Testis (tissue), 3 donors: ENCODE results near the gene MAP1LC3A. TPM values are rescaled to one million over a fixed set of nuclear protein-coding genes. Genes with fewer than 3 reads are reported as not detected.

Experiments used
- DNase-seq: peaks from one replicate; pipeline ENCODE4 v3.0.0-alpha.2; 2019
- H3K27ac ChIP-seq, 2 donors: fragments of 200-600 bp; sonication (generic); one replicate each; pipeline ENCODE4 v1.5.1; 2019
- H3K27me3 ChIP-seq: fragments of 200-600 bp; sonication (generic); one replicate; pipeline ENCODE4 v1.5.1; 2019
- H3K36me3 ChIP-seq: fragments of 200-600 bp; sonication (generic); one replicate; pipeline ENCODE4 v1.5.1; 2017; ENCODE audit warnings: low read depth; ENCODE audit errors: missing control alignments
- H3K4me1 ChIP-seq: fragments of 200-600 bp; sonication (generic); one replicate; pipeline ENCODE4 v1.5.1; 2019
- H3K4me3 ChIP-seq, 2 donors: fragments of 200-600 bp; sonication (generic); one replicate each; pipeline ENCODE4 v1.5.1; 2017 to 2019
- H3K9me3 ChIP-seq: fragments of 200-600 bp; sonication (generic); one replicate; pipeline ENCODE4 v1.5.1; 2017
- CTCF ChIP-seq, 3 experiments: fragments of 450-650 bp in 2 of 3; fragments of 200-600 bp in 1 of 3; sonication (generic) in 1 of 3; IDR thresholded peaks; one replicate each; pipeline ENCODE4 v1.5.1; 2016 to 2019; ENCODE audit warnings: antibody characterized with exemption in 3 of 3, mild to moderate bottlenecking in 2 of 3, moderate library complexity in 1 of 3
- POLR2A ChIP-seq: fragments of 450-650 bp; IDR thresholded peaks from one replicate; pipeline ENCODE4 v1.6.1; 2017; ENCODE audit warnings: antibody characterized with exemption, mild to moderate bottlenecking, moderate library complexity
- WGBS, 2 donors: methylation state at CpG; one replicate each; pipeline ENCODE4 v1.1.5; 2018; 5-methylcytosine and 5-hydroxymethylcytosine counted together
- intact Hi-C: fragments of 100-400 bp; cut with DNase I; formaldehyde crosslinking; loops from one replicate; pipeline ENCODE4 v1.15.1; 2023; ENCODE audit warnings: low total_unique reads
- polyA plus RNA-seq: library from polyadenylated mRNA; stranded (reverse); fragments of 350-450 nt; fragmentation: Illumina TruSeq; extraction: RNeasy Lipid Tissue Mini Kit (QIAGEN cat#74804); gene quantifications from one replicate; pipeline ENCODE4 v1.2.3, GENCODE V29; 2014; ENCODE audit warnings: low read depth, low replicate concordance; ENCODE audit not compliant: insufficient read depth
- total RNA-seq, 2 donors: library from RNA; depleted of rRNA; stranded (reverse); fragments of >200 nt; gene quantifications; one replicate each; pipeline ENCODE4 v1.2.3, GENCODE V29; 2016

Gene MAP1LC3A
- total and polyA plus RNA-seq, 3 donors from 2014 or later, result 62.9 to 104 (median 100.0) TPM

- 87 to 92% methylated on average over 13 of the region's 13 CpGs for WGBS, 2 donors
- intact Hi-C loops, result no loop called here
Measured at GRCh38 chr20:34549929-34550305, 8.6 kb upstream of the MAP1LC3A start.

GRCh38 chr20:34552569-34552968, 5.9 kb upstream of the MAP1LC3A start:
- 90% methylated on average over 6 of the region's 6 CpGs for WGBS, 2 donors

More at GRCh38 chr20:34549929-34550305, 8.6 kb upstream of the MAP1LC3A start:
- H3K4me1 ChIP-seq, result peaks cover 4% of the 10 kb centered on the region
- H3K27ac ChIP-seq, result no peak overlapping the region
- TF ChIP-seq POLR2A (no peak), CTCF (IDR thresholded peaks at IDR 0.05) (no peak)
- no peaks in the 10 kb centered on the region for H3K27me3 ChIP-seq
- no peaks in the 10 kb centered on the region for H3K36me3 ChIP-seq
- no peaks in the 10 kb centered on the region for H3K9me3 ChIP-seq
- no peak overlapping the region for H3K4me3 ChIP-seq
- DNase-seq, result no peak

GRCh38 chr20:34553366-34553867, 5.1 kb upstream of the MAP1LC3A start:
- Histone ChIP-seq H3K4me3 (no peak overlapping the region), H3K27ac (no peak overlapping the region), H3K4me1 (peaks cover 4% of the 10 kb centered on the region), H3K27me3 (no peaks in the 10 kb centered on the region), H3K36me3 (no peaks in the 10 kb centered on the region), H3K9me3 (no peaks in the 10 kb centered on the region)
- intact Hi-C loops, result no loop called here
- 44 to 51% methylated on average over 4 of the region's 4 CpGs for WGBS, 2 donors
- TF ChIP-seq CTCF (IDR thresholded peaks at IDR 0.05), result no peak
- no peak for TF ChIP-seq POLR2A
- DNase-seq, result no peak

More at GRCh38 chr20:34552569-34552968, 5.9 kb upstream of the MAP1LC3A start:
- no peaks in the 10 kb centered on the region for H3K9me3 ChIP-seq
- no peak overlapping the region for H3K4me3 ChIP-seq
- H3K27ac ChIP-seq, result no peak overlapping the region
- intact Hi-C loops, result no loop called here
- H3K36me3 ChIP-seq, result no peaks in the 10 kb centered on the region
- no peak for DNase-seq
- H3K27me3 ChIP-seq, result no peaks in the 10 kb centered on the region
- peaks cover 4% of the 10 kb centered on the region for H3K4me1 ChIP-seq
- TF ChIP-seq POLR2A (no peak), CTCF (IDR thresholded peaks at IDR 0.05) (no peak)

GRCh38 chr20:34557936-34558319, 590 bp upstream of the MAP1LC3A start:
- Histone ChIP-seq H3K27ac (peak overlapping the region; percentile 87 to 98), H3K4me1 (peaks cover 4% of the 10 kb centered on the region), H3K9me3 (no peaks in the 10 kb centered on the region), H3K36me3 (no peaks in the 10 kb centered on the region), H3K4me3 (peak overlapping the region; percentile 82 to 86), H3K27me3 (no peaks in the 10 kb centered on the region)
- intact Hi-C loops, result no loop called here
- TF ChIP-seq CTCF (IDR thresholded peaks at IDR 0.05), result no peak
- WGBS, 2 donors, result 13 to 16% methylated on average over 11 of the region's 11 CpGs
- no peak for DNase-seq
